ENCODE results near the gene ZNF222.

The ZNF222 gene

GRCh38 chr19:44072543-44073401 is 47.6 kb downstream of the ZNF222 start:
- peak overlapping the region; percentile 76 for H3K4me3 ChIP-seq (ENCODE audit: low read length)
- no peak for TF ChIP-seq ZNF274 (IDR thresholded peaks at IDR 0.05; ENCODE audit: low read depth, low read length)

GRCh38 chr19:44076325-44076724 is 51.1 kb downstream of the ZNF222 start:
- no peak for TF ChIP-seq ZNF274 (IDR thresholded peaks at IDR 0.05; ENCODE audit: low read depth, low read length)

More at GRCh38 chr19:44076325-44076724, 51.1 kb downstream of the ZNF222 start:
- no peak overlapping the region for H3K4me3 ChIP-seq (ENCODE audit: low read length)

Measured in GM08714 (cell line).